Nucleus accumbens (tissue), 56 donors: ENCODE data around the gene UPK3B.
"Not testable (repeated sequence)": the region's sequence is repeated elsewhere in the genome, so short reads cannot be mapped to it uniquely, and the experiment has no call there.

Experiments used
- DNase-seq, 56 donors: peaks; one replicate each; lab custom pipeline; 2025; lab: John Stamatoyannopoulos, UW

The UPK3B gene

GRCh38 chr7:76486618-76487017, 23.7 kb upstream of the UPK3B start:
- DNase-seq = not testable (repeated sequence)

- not testable (repeated sequence) for DNase-seq
Measured at GRCh38 chr7:76487969-76488368, 22.4 kb upstream of the UPK3B start.

GRCh38 chr7:76492139-76492538, 18.2 kb upstream of the UPK3B start:
- not testable (repeated sequence) for DNase-seq

GRCh38 chr7:76495717-76496116, 14.6 kb upstream of the UPK3B start:
- not testable (repeated sequence) for DNase-seq

- not testable (repeated sequence) for DNase-seq
Measured at GRCh38 chr7:76497918-76498582, 12.3 kb upstream of the UPK3B start.

- not testable (repeated sequence) for DNase-seq
Measured at GRCh38 chr7:76498583-76499200, 11.7 kb upstream of the UPK3B start.

GRCh38 chr7:76499201-76499923, 11.0 kb upstream of the UPK3B start:
- not testable (repeated sequence) for DNase-seq

GRCh38 chr7:76499924-76500241, 10.5 kb upstream of the UPK3B start:
- DNase-seq = not testable (repeated sequence)

- not testable (repeated sequence) for DNase-seq
Measured at GRCh38 chr7:76502224-76502623, 8.1 kb upstream of the UPK3B start.

- not testable (repeated sequence) for DNase-seq
Measured at GRCh38 chr7:76502836-76503235, 7.5 kb upstream of the UPK3B start.

GRCh38 chr7:76503244-76503643, 7.1 kb upstream of the UPK3B start:
- not testable (repeated sequence) for DNase-seq

- not testable (repeated sequence) for DNase-seq
Measured at GRCh38 chr7:76504351-76505167, 5.8 kb upstream of the UPK3B start.

GRCh38 chr7:76505168-76506080, 4.9 kb upstream of the UPK3B start:
- DNase-seq = no peak

GRCh38 chr7:76506081-76506440, 4.3 kb upstream of the UPK3B start:
- no peak for DNase-seq

GRCh38 chr7:76506643-76507042, 3.7 kb upstream of the UPK3B start:
- DNase-seq = not testable (repeated sequence)

- DNase-seq = no peak
Measured at GRCh38 chr7:76507723-76508406, 2.5 kb upstream of the UPK3B start.

GRCh38 chr7:76511200-76511910, 1.0 kb downstream of the UPK3B start:
- DNase-seq = not testable (repeated sequence)
